NCI-H748 (cell line): Measurements from ENCODE around the gene ZFPM1.
"Not testable (repeated sequence)": the region's sequence is repeated elsewhere in the genome, so short reads cannot be mapped to it uniquely, and the experiment has no call there.

Experiments used
- DNase-seq: peaks from one replicate; lab custom pipeline; 2025; ENCODE audit not compliant: unreplicated experiment; lab: John Stamatoyannopoulos, UW

The ZFPM1 gene

DNA sequence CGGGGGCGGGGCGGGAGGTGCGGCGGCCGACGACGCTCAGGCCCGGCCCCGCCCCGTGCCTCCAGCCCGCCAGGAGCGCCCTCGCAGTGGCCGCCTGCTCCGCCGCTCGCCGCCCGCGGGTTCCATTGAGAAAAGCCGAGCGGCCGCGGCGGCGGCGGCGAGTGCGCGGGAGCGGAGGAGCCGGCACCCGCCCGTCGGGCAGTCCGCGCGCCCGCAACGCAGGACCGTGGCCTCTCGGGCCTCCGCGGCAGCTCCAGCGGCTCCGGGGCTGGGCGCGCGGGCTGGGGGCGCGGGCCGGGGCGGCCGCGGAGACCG, at the start of gene ZFPM1:
TSS of gene ZFPM1 (plus strand) at position 64 of the 315 bp plus-strand sequence. CDS start 359 bp downstream, outside the sequence.
- no peak for DNase-seq

DNA sequence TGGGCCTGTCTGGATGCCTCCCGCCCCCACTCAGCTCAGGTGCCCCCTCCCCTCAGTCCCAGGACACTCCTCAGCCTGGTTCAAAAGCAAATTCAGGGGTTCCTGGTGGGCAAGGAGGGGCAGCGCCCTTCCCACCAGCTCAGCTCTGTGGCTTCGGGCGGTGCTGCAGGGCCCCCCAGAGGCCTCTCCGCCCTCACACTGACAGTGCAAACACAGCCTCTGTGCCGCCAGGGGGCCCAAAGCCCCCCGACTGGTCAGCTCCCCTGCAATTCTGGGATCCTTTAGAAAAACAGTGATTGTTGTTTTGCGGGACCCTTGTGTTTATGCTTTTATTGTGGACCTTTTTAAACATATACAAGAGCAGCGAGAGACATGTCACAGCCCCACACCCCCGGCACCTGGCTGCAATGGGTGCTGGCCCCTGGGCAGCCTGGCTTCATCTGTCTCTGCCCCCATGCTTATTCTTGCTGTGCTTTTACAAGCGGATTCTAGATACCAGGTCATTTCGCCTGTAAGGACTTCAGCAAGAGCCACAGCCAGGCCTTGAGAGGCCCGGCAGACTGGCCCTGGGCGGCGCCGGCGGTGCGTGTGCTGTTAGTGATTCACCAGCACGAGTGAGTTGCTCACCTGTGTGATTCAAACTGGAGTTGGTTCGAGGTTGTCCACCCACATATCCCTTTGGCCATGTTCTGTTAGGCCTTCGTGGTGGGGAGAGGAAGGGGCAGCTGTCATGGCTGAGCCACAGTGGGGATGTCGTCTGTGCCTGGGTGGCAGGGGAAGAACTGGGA, 49.1 kb upstream of the ZFPM1 start:
- DNase-seq = no peak

DNA sequence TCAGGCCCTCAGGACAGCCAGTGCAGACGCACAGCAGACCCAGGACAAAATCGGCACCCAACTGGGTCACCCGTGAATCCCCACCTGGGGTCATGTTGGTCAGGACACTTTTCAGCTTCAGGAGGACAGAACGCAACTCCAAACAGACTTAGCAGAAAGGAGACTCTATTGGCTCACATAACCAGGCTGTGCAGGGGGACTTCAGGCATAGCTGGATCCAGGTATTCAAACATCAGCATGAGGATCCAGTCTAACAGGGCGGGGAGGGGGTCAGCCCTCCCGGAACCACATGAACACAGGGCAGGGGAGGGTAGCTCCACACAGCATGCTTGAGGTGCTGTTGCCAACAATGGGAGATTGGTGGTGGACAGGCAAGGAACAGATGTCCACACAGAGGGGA, 48.3 kb upstream of the ZFPM1 start:
- DNase-seq = no peak

DNA sequence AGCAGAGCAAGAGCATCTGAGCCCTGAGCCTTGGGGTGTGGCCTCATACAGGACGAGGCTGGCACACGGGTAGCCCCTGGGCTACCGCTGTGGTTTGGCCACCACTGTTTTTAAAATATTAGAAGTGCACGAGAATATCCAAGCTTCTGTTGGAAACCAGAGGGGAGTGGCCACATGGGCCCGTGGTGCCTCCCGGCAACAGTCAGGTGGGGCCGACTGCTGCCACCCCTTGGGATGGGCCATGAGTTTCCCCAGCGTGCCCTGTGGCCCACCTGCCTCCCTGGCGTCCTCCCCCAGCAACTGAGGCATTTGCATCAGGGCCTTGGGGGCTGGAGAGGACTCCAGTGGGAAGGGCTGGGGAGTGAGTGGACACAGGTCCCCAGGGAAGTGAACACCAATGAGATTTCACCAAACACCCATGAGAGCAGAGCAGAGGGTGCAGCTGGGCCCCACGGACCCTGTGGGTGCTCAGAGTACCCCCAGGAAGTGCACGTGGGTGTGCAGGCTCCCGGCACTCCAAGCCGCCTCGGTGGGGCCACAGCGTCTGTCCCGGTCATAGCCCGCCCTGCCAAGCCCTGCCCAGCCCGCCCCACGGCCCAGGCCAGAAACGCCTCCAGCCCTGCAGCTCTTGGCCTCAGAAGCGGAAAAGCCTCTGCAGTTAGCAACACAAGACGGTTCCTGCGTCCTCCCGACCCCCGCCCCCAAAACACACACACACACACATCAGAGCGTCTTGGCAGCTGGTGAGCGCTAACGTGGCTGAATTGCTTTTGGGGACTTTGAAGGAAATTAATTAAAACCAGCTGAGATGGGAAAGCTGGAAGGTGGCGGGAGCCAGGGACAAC, 47.6 kb upstream of the ZFPM1 start:
- DNase-seq = no peak

DNA sequence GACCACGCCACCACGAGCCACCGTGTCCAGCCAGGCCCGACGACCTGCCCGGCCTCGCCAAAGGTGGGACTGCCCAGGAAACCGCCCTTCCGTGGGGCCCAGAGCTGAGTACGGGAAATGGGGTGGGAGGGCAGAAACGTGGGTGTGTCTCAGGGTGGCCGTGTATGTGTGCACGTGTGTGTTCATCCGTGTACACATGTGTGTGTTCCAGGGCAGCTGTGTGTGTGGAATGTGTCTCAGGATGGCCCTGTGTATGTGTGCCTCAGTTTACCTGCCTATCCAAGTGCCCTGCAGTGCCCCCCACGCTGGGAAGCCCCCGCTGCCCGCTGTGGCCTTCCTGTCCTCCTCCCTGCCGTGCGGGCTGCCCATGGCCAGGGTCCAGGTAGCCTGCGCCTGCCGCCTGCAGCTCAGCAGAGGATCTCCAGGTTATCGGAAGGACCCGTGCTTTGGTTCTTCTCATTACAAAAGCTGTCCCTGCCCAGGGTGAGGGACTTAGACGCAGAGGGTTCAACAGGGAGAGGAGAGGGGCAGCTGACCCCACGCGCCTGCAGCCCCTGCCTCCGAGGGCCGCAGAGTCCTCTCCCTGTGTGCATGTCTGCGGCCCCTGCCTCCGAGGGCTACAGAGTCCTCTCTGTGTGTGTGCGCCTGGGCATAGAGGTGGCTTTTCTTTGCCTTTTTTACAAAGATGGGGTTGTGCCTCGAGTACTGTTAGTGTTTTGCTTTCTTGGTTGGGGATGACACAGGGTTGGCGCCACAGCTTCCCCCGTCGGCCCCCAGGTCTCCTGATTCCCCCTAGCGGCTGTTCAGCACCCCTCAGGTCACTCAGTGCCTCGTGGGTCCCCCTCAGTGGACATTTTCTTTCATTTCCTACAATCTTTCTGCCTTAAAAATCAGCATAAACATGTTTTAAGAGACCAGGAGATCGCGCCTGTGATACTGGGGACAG, 46.7 kb upstream of the ZFPM1 start:
- no peak for DNase-seq

DNA sequence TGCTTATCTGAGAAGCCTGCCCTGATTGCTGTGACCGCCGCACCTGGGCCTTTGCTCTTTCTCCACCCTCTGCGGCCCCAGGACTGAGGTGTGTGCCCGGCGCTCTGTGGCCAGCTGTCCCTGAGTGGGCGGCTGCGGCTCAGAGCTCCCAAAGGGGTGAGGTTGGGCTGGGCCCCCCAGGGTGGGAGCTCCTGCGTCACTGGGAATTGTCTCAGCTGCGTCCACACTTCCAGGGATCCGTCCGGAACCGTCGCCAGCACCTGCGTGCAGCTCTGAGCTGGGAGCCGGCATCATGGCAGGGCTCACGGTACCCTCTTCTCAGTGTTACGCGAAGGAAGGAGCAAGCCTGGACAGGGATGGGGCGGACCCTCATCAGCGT, 46.0 kb upstream of the ZFPM1 start:
- no peak for DNase-seq

DNA sequence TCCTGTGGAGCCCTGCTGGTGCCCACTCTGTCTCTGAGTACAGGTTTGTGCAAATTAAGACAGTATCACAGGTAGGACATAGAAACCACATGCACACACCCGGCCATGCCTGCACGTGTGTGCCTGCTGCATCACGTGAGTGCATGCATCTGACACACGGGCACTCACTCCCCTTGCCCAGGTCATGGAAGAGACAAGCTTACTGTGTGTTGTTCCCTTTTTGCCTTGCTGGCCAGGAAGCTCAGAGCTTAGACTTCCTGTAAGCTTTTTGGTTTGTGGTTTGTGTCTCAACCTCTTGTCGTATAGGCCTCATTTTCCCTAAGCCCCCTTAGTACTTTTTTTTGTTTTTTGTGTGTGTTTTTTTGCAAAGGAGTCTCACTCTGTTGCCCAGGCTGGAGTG, 45.3 kb upstream of the ZFPM1 start:
- no peak for DNase-seq

DNA sequence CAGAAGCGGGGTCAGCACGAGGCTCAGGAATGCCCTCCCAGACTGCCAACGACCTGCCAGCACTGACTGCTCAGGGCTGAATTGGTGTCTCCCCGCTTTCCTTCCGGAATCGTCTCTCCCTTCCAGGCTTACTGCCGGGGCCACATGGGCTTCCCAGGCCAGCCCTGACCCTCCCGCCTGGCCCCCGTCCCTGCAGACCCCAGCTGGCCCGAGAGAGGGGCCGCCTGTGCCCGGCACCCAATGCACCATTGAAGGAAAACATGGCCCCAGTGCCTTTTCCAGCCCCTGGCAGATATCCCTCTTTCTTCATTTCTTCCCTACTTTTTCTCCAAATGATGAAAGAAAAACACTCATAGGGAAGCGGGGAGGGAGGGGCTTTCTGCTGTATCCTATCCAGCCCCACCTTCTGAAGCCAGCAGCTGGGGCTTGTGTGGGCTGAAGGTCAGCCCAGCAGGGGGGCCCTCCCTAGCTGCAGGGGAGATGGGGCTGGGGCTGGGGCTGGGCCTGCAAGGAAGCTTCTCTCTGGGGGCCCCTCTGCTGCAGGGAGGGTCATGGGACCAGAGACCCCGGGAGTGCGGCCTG, 44.4 kb upstream of the ZFPM1 start:
- no peak for DNase-seq

DNA sequence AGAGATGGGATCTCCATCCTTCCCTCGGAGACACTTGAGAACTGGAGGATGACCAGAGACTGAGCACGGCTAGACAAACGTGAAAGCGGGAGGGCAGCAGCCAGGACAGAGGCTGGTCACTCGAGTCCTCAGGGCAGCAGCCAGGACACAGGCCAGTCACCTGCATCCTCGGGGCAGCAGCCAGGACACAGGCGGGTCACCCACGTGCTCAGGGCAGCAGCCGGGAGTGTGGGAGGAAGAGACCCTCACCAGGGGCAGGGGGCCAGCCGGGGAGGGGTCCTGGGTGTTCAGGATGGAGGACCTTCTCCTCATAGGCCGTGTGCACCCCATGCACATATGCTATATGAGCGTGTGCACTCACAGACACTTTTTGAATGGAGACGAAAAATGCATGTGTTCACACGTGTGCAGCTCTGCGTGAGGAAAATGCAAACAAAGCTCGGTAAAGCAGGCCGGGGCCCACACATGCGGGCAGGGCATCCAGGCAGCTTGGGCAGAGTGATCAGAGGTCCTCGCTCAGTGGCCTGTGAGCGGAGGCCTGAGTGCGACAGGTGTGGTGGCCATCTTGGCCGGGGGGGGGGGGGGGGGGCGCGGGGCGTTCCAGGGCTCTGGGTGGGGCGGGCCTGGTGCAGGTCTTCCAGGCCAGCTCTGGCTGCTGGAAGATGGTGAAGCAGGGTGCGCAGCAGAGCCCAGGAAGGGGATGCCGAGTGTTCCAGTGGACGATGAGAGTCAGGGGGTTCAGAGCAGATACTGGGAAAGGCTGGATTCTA, 43.6 kb upstream of the ZFPM1 start:
- no peak for DNase-seq

DNA sequence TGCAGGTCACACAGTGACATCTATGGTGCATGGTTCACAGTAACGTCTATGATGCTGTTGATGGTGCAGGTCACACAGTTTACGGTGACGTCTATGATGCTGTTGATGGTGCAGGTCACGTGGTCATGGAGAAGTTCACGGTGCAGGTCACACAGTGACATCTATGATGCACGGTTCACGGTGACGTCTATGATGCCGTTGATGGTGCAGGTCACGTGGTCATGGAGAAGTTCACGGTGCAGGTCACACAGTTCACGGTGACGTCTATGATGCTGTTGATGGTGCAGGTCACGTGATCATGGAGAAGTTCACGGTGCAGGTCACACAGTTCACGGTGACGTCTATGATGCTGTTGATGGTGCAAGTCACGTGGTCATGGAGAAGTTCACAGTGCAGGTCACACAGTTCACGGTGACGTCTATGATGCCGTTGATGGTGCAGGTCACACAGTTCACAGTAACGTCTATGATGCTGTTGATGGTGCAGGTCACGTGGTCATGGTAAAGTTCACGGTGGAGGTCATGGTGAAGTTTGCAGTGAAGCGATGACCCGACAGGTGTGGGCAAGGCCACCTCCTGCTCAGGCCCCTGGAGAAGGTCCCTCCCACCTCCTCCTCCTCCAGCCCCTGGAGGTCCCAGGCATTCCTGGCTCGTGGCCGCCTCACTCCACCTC, 42.6 kb upstream of the ZFPM1 start:
- DNase-seq = not testable (repeated sequence)

DNA sequence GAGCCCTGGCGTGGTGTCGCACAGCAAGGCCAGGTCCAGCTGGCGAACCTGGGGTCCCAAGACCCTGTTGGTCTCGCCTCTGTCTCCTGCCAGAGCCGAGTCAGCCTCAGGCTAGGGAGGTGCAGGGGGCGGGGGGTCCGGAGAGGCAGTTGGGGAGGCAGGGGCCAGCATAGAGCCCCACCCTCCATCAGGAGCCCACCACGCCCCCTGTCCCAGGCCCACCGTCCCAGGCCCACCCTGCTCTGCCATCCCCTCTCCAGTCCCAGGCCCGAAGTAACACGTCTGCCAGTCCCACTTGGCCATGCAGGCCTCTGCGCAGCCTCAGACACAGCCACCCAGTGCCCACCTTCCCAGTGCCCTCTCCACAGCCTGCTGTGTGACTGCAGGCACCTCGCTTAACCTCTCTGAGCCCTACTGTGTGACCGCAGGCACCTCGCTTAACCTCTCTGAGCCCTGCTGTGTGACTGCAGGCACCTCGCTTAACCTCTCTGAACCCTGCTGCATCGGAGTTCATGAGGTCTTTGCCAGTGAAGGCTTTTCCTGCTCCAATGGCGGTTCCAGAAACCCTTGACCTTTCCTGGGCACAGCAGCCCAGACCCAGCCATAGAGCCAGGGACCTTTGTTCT, 41.0 kb upstream of the ZFPM1 start:
- DNase-seq = no peak

DNA sequence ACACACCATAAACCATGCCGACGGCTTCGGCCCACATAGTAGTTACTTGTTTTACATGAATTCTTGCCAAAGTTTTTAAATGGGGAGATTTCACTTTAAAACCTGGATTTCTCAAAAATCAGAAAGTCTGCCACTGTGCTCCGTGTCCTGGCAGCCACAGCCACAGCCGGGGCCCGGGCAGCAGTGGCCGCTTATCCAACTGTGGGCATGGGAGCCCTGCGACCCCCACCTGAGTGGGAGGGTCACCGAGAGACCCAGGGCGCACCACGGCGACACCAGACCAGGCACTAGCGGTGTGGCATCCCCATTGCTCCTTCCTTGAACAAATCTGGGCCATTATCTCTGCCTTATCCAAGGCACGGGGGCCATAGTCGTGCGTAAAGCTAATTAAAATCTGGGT, 40.3 kb upstream of the ZFPM1 start:
- no peak for DNase-seq

DNA sequence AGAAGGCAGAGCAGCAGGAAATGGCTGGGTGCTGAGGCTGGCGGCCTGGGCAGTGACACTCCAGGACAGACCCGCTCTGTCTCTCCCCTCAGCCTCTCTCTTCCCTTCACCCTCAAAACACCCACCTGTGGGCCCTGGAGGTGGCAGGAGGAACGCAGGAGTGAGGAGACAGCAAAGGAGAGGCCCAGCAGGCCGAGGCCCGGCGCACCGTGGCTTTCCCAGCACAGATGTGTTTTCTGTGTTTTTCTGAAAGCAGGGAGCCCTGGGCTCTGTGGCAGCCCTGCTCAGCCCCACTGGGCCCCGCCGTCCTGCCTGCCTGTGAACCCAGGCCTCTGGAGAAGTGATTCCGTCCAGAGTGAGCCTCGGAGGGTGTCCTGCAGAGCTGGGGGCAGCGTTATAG, 39.8 kb upstream of the ZFPM1 start:
- no peak for DNase-seq

DNA sequence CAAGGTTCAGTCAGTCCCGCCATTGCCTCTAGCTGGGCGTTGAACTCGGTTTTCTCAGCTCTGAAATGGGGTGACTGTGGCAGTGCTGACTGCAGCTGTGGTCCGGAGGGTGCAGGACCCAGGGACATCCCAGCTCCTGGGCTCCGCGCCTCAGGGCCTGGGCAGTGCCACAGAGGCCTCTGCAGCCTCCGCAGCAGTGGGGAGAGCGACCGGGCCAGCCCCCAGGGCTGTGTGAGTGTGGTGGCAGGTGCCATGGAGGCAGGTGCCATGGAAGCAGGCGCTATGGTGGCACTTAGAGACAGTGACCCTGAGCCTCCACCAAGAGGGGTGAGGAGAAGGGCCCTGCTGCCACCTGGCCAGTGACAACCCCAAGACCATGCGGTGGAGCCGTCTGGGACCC, 39.4 kb upstream of the ZFPM1 start:
- no peak for DNase-seq

DNA sequence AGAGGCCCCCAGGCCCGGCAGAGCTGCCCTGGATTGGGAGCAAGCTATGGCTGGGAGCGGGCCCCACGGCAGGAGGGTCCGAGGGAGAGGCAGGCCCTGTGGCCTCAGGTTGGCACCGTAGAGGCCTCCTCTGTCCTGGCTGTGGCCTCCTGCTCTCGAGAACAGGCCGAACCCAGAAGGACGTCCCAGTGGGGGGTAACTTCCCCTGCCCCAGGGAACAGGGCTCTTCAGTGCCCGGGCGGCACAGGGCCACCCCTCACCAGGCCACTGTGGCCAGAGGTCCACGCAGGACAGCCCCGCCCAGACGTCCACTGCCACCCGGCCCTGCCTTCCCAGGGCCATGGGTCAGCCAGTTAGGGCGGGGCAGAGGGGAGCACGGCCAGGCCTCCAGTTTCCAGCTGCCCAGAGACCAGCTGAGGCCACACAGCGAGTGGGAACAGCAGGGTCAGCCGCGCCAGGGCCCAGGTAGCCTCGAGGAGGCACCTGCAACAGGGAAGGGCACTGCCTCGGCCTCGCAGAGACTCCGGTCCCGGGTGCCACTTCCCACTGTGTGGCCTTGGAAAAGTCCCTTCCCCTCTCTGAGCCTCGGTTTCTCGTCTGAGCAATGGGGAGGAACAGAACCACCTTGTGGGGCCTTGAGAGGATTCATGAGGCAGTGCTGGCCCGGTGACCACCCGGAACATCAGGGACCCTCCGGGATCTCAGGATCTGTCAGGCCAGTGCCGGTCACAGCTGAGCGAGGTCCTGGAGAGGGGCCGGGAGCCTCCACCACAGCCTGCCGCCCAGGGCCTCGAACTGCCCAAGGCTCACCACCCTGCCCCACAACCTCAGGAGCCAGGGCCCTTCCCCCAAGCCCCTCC, 38.3 kb upstream of the ZFPM1 start:
- DNase-seq = no peak

DNA sequence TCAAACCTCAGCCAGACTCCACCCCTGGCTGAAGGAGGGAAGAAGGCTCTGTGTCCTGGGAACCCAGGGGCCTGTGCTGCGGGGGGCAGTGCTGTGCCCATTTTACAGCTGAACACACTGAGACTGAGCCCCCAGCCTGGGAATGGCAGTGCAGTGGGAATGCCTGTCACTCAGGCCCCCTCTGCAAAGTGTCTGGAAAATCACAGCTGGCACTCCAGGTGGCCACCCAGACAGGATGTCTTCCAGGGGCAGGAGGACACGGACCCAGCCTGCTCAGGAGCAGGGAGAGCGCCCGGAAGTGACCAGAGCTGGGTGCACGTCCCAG, 37.7 kb upstream of the ZFPM1 start:
- no peak for DNase-seq

DNA sequence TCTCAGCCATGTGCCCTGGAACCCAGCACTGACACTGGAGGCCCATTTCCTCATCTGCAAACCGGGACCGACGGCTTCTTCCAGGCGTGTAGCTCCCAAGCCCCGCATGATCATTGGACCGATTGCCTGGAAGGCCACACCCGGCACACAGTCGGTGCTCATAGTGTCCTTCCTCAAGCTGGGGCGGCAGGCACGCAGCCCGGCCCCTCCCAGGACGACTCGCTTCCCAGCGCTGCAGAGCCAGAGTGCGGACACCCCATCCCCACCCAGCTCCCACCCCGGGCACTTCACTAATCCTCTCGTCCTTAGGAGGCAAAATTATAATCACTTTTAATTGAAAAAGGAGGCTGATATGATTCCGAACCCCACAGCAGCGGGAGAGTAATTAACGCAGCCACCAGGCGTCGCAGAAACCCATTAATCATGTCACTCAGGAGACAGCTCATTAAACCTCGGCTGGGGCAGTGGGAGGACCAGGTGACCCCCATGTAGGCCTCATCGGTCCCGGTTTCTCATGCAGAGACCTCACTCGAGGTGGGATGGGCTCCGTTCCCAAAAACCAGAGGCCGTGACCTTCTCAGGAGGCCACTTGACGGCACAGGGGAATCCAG, 37.3 kb upstream of the ZFPM1 start:
- no peak for DNase-seq

DNA sequence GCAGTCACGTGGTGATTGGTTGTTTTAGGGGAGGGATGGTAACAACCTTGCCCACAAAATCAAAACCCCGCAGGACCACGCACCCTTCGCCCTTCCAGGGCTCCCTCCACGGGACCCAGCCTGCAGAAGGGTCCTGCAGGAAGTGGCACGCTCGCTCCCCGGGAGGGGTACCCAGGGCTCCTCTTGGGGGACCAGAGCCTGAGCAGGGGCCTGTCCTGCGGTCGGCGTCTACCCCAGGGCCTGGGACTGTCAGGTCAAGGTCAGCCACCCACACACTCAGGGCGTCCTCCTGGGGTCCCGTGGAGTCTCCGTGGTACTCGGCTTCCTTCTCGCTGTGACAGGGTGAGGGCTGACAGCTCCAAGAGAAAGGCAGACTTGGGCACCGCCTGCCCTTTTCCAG, 36.4 kb upstream of the ZFPM1 start:
- DNase-seq = no peak
